Measurements from ENCODE around the gene HCAR2.
"Not testable (repeated sequence)": the region's sequence is repeated elsewhere in the genome, so short reads cannot be mapped to it uniquely, and the experiment has no call there.

- not testable (repeated sequence) for TF ChIP-seq SP1 (IDR thresholded peaks at IDR 0.05); SUZ12 (IDR thresholded peaks at IDR 0.05); NFRKB (IDR thresholded peaks at IDR 0.05); FOXM1 (IDR thresholded peaks at IDR 0.05; ENCODE audit: borderline replicate concordance); BHLHE40 (IDR thresholded peaks at IDR 0.05; ENCODE audit: borderline replicate concordance); ELF4 (IDR thresholded peaks at IDR 0.05); CTBP1 (IDR thresholded peaks at IDR 0.05; ENCODE audit: borderline replicate concordance); FOXK2 (IDR thresholded peaks at IDR 0.05); TARDBP (IDR thresholded peaks at IDR 0.05); LEF1 (IDR thresholded peaks at IDR 0.05; ENCODE audit: borderline replicate concordance); FOXA1 (IDR thresholded peaks at IDR 0.05)
Measured at GRCh38 chr12:122716658-122717057, 13.5 kb upstream of the HCAR2 start, which contains the start of gene HCAR3.

All from HEK293T (cell line).